GM19328 (cell line): ENCODE results near the gene UBN2.
"Not testable (repeated sequence)": the region's sequence is repeated elsewhere in the genome, so short reads cannot be mapped to it uniquely, and the experiment has no call there.

ENCODE experiments used
- ATAC-seq: cut with Tn5 transposase; IDR thresholded peaks from one replicate; pipeline ENCODE4 v1.9.1; 2021; ENCODE audit warnings: mild to moderate bottlenecking, moderate library complexity; ENCODE audit not compliant: unreplicated experiment

Gene UBN2

DNA sequence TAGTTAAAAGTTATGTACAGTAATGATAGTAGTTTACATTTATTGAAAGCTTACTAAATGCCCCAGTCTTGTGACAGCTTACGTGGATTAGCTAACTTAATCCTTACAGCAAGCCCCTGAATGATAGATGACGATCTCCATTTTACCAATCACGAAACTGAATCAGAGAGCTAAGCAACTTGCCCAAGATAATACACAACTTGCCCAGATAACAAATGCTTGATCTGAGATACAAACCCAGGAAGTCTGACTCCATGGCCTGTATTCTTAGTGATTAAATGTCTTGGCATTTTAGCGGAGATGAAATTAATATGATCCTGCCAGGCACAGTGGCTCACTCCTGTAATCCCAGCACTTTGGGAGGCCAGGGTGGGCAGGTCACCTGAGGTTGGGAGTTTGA, 63.2 kb downstream of the UBN2 start:
- no peak for ATAC-seq

DNA sequence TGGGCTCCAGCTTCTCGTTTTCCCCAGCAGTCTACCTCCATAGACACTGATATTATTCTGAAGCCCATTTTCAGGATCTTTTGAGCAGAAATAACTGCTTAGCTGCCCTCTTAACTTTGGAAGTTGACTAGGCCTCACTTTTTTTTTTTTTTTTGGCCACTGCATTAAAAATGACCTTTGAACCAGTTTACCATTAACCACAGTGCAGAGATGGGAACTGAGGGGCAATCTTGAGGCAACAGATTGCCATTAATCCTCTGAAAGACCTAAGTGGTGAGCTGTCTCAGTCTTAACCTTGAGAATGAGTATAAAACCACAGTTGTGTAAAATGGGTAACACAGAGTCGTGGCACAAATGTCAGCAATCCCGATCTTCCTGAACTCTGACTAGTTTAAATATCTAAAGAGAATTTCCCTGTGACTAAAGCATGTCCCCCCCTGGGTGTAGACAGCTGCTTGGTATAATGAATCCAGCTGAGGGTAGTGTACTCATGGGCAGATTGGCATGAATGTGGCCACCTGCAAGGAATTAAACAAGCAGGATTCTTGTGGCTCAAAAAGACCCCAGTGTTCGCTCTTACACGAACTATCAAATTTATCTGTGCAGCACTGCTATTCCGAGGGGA, 64.0 kb downstream of the UBN2 start:
- ATAC-seq: no peak

DNA sequence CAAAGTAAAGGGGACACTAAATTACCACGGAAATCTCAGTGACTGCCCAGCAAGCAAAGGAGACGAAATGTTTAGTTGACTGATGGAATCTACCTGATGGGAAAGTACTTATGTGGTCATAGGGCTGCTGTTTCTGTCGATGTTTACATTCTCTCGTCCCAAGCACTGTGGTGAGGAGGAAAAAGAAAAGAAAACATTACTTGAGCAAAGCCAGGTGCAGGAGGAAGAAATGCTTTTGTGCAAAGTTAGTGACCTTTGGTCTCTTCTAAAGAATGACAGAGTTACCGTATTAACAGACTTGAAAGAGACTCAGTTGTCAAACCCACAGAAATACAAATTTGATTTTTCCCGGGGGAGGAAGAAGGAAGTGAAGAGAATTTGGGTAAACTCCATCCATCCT, 66.8 kb downstream of the UBN2 start:
- ATAC-seq: no peak

DNA sequence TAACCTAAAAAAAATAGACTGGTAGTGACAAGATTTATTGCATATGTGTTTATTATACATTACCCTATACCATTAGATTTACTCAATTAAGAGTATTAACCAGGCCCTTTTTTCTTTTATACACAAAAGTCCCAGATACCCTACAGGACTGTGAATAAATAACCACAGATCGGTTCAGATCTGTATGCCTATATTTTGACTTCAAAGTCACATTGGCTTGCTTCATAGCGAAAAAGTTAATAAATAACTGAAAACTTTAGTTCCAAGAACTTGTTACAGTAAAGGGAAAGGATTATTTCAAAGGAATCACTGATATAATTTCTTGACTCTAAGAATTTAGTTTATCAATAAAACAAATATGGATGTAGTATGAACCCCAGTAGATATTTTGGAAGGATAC, 68.3 kb downstream of the UBN2 start:
- ATAC-seq: no peak

DNA sequence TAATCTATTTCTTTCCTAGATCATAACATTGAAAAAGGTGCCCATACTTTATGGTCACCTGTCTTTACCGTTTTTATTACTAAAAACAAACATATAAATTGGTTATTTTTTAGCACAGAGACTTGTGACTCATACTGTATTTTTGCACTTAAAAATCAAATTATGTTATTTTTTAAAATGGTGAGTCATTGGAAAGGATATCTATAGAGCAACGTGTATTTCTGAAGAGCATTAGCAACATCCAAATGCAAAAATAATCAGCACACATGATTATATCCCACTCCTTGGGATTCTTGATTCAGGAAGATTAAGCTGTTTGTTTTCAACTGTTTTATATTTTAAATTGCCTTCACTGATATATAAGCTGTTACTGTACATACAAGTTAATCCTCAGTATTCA, 69.4 kb downstream of the UBN2 start:
- ATAC-seq: no peak

DNA sequence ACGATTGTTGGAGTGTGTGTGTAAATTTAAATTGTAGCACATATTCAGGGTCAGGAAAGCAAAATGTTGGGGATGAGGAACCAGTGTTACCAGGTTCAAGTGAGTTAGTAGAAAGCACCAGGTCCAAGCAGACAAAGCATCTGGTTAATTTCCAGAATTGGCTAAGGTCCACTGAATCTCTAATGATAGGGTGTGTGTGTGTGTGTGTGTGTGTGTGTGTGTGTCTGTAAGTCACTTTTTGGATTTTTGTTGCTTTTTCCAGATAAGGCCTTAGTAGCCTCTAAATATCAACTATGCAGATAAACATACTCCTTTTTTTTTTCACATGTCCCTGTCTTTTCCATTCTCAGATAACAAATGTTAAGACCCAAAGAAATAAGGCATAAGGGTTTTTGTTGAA, 73.5 kb downstream of the UBN2 start:
- ATAC-seq: no peak

DNA sequence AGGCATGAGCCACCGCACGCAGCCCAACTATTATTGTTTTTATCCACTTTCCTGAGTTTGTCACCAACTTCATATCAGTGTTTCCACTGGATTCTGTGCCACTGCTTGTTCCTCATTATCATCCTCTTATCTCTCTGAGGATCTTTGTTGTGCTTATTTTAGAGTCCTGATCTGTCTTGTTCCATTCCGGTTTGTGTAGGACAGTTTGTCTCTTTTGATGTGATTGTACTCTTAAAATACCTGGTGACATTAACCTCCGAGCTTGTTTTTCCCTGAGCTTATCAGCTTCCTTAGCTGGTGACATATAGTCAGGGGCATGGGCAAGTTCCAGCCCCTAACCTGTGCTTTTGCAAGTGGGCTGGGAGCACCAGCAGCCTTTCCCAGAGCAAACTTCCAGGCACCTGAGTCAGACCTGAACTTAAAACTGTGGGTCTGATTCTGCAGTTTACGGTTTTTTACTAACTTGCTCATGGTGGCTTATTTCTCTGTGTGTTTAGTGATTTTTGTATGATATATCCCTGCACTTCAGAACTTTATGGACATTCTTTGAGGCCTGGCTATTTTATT, 87.0 kb downstream of the UBN2 start:
- ATAC-seq: no peak

DNA sequence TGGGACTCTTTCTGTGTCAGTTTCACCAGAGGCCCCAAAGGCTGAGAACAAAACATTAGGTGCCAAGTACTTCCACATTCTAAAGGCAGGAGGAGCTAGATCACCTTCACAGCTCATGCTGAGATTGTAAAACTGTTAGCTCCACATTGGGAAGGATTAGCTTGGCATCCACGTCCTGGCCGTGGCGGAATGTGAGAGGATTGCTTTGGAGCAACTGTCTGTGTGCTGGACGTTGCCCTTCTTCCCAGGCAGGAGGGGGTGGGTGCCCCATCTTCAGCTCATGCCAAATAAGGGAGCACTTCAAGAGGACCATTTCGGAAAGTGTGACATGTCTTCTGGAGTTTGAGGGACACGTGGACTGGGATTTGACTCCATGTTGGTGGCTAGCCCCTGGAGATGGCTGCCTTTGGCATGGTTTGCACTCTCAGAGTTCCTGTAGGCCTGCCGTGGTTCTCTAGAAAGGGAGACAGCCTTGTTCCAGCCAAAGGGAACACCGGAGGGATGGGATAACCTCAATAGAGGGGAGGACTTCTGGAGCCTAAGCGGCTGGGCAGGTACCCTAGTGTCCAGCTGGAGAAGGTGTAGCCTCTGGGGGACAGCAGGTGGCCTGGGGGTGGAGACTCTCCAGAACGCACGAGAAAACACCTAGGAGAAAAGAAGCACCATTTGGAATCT, 90.2 kb downstream of the UBN2 start:
- no peak for ATAC-seq

DNA sequence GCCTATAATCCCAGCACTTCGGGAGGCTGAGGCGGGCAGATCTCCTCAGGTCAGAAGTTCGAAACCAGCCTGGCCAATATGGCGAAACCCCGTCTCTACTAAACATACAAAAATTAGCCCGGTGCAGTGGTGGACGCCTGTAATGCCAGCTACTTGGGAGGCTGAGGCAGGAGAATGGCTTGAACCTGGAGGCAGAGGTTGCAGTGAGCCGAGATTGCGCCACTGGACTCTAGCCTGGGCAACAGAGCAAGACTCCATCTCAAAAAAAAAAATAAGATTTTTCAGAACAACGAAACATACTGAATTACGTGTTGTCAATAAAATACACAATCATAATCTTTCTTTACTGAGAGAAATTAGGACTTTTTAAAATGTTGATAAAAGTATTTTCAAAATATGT, 93.7 kb downstream of the UBN2 start:
- ATAC-seq: not testable (repeated sequence)

DNA sequence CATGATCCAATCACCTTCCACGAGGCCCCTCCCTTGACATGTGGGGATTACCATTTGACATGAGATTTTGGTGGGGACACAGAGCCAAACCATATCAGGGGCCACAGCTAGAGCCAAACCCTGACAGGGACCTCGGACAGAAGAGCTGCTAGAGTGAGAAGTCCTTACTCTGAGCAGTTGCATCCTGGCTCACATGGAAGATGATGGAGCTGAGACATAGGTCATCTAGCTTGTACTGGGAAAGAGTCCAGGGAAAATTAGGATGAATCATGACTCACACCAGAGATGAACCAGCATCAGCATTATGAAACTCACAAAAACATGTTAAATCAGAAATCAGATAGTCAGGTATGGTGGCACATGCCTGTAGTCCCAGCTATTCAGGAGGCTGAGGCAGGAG, 97.3 kb downstream of the UBN2 start:
- no peak for ATAC-seq

DNA sequence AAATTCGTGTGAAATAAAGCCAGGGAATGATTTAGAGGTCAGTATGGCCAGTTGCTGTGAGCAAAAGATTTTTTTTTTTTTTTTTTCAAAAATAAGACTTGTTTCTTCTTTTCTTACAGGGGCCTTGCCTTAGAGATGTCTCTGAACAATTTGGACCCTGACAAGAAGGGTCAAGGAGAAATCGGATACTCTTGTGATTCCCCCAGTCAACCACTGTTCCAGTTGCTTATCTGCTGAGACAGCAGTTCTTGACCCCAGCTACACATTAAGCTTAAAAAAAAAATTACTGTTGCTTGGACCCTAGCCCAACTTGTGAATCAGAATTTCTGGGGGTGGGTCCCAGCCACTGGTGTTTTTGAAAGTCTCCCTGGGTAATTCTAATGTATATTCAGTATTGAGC, 98.1 kb downstream of the UBN2 start:
- no peak for ATAC-seq

DNA sequence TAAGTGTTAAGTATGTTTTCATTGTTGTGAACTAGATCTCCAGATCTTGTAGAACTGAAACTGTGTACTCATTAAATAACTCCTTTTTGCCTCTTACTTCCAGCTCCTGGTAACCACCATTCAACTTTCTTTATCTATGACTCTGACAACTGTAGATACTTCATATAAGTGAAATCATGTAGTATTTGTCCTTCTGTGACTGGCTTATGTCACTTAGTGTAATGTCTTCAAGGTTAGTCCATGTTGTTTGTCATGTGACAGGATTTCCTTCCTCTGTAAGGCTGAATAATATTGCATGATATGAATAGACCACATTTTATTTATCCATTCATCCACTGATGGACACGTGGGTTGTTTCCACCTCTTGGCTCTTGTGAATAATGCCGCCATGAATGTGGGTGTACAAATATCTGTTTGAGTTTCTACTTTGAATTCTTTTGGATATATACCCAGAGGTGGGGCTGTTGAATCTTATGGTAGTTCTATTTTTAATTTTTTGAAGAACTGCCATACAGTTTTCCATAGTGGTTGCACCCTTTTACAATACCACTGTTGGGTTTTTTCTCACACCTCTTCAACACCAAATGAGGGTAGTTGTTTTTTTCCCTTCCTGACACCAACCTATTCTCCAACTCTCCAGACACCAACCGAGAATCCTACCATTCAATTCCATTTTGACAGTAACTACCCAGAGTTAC, 99.4 kb downstream of the UBN2 start:
- ATAC-seq: no peak

DNA sequence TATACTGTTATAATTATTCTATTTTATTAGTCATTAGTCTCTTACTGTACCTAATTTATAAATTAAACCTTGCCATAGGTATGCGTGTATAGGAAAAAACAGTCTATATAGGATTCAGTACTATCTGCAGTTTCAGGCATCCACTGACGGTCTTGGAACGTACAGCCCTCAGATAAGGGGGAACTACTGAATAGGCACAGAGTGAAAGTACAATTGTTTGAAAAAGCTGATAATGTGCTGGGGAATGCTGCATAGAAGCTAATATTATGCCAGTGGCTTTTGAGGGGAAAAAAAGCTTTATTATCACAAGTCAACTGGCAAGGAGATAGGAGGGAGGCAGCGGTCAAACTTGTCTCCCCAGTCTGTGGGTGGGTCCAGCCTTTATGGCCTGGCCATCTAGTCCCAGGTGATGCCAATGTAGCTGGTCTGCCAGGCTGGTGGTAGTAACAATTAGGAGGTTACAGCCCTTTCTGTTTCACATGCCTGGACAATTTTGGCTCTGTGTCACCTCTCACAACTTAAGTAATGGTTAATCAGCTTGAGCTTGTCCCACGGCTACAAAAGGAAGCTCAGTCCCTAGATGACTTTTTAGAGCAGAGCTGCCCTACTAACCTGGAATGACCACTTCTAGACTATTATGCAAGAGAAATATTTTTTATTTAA, 101.8 kb downstream of the UBN2 start:
- ATAC-seq: no peak

DNA sequence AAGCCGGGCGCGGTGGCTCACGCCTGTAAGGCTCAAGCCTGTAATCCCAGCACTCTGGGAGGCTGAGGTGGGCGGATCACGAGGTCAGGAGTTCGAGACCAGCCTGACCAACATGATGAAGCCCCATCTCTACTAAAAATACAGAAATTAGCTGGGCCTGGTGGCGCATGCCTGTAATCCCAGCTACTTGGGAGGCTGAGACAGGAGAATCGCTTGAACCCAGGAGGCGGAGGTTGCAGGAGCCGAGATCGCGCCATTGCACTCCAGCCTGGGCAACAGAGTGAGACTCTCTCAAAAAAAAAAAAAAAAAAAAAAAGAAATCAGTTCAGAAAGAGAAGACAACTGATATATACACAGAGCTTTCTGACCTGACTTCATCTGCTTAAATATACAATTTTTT, 102.4 kb downstream of the UBN2 start:
- not testable (repeated sequence) for ATAC-seq

DNA sequence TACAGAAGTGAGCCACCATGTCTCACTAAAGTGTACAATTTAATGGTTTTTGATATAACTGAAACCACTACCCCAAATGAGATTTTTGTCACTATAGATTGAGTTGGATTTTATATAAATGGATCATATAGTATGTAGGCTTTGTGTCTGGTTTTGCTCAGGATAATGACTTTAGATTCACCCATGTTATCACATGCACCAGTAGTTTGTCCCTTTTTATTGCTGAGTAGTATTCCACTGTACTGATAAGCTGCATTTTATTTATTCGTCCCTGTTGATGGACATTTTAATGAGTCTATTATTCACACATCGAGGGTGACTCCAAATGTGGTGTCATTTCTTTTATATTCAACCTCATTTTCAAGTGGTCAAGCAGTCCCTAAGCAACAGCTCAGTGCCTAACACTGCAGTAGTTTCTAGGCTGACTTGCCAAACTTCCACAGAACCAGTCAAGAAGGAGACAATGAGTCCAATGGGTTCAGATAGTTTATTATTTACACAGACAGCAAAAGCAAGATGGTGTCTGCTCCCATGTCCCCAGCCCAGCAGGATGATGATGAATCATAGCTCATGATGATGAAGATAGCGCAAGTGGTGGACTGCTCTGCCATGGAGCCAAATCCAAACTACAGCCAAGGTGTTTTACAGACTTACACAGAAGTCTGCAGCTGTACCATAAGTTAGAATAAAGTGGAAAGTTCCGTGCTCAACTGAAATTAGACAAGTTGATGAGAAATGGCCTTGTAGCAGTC, 103.5 kb downstream of the UBN2 start:
- ATAC-seq: no peak

DNA sequence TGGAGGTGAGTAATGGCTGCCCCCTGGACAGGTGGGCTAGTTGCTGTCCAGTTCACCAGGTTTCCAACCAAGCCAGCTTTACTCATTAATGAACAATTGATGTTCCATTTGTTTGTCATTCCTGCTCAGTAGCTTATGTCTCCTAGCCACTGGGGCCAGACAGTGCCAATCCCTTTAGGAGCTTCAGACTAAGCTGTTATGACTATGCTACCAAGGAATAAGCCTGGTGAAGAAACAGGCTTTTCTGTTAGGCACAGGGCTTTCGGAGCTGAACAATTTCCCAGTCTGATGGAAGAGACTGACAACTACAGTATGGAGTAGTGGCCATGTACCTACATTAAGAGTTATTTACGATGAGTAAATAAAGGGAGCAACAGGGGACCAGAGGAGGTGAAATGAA, 108.0 kb downstream of the UBN2 start:
- ATAC-seq: no peak

DNA sequence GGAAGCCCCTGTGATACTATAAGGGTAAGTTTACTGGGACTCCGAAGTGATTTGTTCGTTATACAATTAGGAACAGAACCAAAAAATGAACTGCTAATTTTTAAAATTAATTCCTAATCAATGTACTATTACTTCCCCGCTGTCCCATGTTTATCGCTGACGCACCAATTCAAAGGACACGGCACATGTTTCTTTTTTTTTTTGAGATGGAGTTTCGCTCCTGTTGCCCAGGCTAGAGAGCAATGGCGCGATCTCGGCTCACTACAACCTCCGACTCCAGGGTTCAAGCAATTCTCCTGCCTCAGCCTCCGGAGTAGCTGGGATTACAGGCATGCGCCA, 108.6 kb downstream of the UBN2 start:
- no peak for ATAC-seq

DNA sequence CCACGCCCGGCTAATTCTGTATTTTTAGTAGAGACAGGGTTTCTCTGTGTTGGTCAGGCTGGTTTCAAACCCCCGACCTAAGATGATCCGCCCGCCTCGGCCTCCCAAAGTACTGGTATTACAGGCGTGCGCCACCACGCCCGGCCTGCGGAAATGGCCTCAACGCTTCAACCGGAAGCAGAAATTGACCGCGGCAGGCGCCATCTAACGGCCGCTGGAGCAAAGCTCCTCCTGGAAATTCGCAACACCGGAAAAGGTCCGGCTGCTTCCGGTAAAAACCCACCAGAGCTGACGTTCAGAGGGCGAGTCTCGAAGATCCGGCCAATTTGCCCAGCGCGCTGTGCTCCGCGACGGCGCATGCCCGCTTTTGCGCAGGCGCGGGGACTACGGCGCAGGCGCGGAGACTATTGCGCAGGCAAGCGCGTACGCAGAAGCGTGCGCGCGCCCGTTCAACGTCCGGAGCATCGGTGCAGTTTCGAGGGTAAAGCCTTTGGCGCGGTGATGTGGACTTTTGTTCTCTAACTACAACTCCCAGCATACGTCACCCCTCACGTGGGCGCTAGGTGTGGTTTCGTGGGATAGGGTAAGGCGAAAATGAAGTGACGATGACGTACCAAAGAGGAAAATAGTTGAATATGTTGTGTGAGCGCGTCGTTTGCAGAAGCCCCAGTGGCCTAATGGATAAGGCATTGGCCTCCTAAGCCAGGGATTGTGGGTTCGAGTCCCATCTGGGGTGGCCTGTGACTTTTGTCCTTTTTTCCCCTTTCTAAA, 109.2 kb downstream of the UBN2 start:
- ATAC-seq: peak; percentile 79

DNA sequence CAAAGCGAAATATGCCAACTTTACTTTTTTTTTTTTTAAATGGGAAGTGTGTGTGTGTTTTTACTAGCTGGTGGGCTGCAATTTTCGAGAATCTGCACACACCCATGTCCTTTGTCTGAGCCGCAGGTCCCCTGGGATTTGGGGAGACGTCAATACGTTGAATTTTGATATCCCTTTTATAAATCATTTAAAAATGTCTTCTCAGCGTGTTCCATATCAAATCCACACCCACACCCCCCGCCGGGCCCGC, 109.7 kb downstream of the UBN2 start:
- ATAC-seq: no peak

DNA sequence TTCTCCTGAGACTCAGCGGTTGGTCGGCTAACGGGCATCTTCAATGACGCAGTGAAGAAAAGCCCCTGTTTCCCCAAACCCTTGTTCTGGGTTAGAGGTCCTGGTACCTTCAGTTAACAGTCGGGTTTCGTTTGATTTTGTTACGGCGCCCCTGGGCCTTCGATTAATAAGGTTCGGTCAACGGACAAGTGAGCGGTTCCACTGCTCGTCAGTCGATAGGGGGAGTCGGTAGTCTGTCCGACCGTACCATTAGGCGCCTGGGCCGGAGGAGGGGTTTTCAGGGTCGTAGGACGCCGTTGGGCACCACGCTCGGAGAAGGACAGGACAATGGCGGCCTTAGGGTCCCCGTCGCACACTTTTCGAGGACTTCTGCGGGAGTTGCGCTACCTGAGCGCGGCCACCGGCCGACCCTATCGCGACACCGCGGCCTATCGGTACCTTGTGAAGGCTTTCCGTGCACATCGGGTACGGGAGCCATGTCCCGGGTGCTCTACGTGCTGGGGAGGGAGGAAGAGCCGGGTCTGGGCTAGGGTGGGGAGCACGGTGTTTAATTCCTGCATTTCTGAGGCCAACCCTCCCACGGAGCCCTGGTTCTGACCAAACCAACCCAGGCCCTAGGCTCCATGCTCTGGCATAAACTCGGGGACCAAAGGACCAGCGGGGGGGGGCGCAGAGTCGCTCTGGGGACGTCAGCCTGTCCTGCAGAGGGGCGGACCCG, 110.2 kb downstream of the UBN2 start, which contains the start of gene FMC1:
Gene FMC1 (plus strand): TSS at position 280 of the 718 bp plus-strand sequence. CDS start 48 bp downstream, at position 328.
- ATAC-seq: peak; percentile 45
